ENCODE measurements around the gene CCDC40.

DNA sequence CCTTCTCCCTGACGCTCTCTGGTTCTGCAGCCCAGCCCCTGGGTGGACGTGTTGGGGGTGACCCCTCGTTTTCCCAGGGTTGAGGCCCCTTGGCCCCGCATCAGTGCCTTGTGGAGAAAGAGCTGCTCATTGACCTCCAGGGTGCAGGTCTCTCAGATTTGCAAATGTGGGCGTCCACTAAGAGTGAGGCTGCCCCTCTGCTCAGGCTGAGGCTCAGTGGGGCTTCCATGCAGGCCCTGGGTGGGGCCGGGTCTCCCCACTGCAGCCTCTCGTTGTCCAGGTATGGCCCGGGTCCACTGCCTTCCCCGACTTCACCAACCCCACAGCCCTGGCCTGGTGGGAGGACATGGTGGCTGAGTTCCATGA, 74.0 kb downstream of the CCDC40 start:
- TF ChIP-seq, protein P1, sequence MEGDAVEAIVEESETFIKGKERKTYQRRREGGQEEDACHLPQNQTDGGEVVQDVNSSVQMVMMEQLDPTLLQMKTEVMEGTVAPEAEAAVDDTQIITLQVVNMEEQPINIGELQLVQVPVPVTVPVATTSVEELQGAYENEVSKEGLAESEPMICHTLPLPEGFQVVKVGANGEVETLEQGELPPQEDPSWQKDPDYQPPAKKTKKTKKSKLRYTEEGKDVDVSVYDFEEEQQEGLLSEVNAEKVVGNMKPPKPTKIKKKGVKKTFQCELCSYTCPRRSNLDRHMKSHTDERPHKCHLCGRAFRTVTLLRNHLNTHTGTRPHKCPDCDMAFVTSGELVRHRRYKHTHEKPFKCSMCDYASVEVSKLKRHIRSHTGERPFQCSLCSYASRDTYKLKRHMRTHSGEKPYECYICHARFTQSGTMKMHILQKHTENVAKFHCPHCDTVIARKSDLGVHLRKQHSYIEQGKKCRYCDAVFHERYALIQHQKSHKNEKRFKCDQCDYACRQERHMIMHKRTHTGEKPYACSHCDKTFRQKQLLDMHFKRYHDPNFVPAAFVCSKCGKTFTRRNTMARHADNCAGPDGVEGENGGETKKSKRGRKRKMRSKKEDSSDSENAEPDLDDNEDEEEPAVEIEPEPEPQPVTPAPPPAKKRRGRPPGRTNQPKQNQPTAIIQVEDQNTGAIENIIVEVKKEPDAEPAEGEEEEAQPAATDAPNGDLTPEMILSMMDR (IDR thresholded peaks at IDR 0.05): no peak
- no peak for TF ChIP-seq POLR2A (IDR thresholded peaks at IDR 0.05)

Measured in Peyer's patch (tissue), 4 donors.